ENCODE results near the gene ARMS2. TPM values are rescaled to one million over a fixed set of nuclear protein-coding genes. Genes with fewer than 3 reads are reported as not detected.

Gene ARMS2
- total RNA-seq, 1 experiment from 2014 or later: not detected

DNA sequence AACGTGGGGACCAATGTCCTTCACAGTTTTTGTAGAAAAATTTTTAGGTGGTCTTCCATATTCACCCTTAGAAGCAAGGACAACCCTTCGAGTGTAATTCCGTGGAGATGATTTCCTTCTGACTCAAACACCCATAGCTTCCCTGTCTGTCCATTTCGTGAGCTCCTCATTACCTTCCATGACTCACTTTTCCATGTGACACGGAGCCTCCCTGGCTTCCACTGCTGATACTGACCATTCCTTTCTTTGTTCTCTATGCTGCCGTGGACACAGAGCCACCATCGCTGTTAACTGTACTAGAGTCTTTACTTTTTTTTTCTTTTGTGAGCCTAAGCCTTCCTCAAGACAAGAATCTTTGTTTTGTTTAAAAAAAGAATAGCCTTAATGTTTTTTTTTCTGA is 12.5 kb upstream of the ARMS2 start (continued):
- TF ChIP-seq PRDM15 (CRISPR knock-in tag; IDR thresholded peaks at IDR 0.05): no peak
- TF ChIP-seq, protein P1, sequence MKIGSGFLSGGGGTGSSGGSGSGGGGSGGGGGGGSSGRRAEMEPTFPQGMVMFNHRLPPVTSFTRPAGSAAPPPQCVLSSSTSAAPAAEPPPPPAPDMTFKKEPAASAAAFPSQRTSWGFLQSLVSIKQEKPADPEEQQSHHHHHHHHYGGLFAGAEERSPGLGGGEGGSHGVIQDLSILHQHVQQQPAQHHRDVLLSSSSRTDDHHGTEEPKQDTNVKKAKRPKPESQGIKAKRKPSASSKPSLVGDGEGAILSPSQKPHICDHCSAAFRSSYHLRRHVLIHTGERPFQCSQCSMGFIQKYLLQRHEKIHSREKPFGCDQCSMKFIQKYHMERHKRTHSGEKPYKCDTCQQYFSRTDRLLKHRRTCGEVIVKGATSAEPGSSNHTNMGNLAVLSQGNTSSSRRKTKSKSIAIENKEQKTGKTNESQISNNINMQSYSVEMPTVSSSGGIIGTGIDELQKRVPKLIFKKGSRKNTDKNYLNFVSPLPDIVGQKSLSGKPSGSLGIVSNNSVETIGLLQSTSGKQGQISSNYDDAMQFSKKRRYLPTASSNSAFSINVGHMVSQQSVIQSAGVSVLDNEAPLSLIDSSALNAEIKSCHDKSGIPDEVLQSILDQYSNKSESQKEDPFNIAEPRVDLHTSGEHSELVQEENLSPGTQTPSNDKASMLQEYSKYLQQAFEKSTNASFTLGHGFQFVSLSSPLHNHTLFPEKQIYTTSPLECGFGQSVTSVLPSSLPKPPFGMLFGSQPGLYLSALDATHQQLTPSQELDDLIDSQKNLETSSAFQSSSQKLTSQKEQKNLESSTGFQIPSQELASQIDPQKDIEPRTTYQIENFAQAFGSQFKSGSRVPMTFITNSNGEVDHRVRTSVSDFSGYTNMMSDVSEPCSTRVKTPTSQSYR (CRISPR knock-in tag; IDR thresholded peaks at IDR 0.05): no peak
- no peak for TF ChIP-seq NR1H2 (CRISPR knock-in tag; IDR thresholded peaks at IDR 0.05)
- no peak for TF ChIP-seq ZNF671 (CRISPR knock-in tag; IDR thresholded peaks at IDR 0.05)
- no peak for TF ChIP-seq RORB (CRISPR knock-in tag; IDR thresholded peaks at IDR 0.05)
- TF ChIP-seq IRF1 (CRISPR knock-in tag; IDR thresholded peaks at IDR 0.05): no peak
- TF ChIP-seq ZNF121 (CRISPR knock-in tag; IDR thresholded peaks at IDR 0.05): no peak
- TF ChIP-seq HMGA2 (CRISPR knock-in tag; IDR thresholded peaks at IDR 0.05): no peak
- no peak for TF ChIP-seq IRF2 (CRISPR knock-in tag; IDR thresholded peaks at IDR 0.05; ENCODE audit: borderline replicate concordance, low read depth)
- TF ChIP-seq, protein P2, sequence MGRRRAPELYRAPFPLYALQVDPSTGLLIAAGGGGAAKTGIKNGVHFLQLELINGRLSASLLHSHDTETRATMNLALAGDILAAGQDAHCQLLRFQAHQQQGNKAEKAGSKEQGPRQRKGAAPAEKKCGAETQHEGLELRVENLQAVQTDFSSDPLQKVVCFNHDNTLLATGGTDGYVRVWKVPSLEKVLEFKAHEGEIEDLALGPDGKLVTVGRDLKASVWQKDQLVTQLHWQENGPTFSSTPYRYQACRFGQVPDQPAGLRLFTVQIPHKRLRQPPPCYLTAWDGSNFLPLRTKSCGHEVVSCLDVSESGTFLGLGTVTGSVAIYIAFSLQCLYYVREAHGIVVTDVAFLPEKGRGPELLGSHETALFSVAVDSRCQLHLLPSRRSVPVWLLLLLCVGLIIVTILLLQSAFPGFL (CRISPR knock-in tag; IDR thresholded peaks at IDR 0.05; ENCODE audit: borderline replicate concordance): no peak
- no peak for TF ChIP-seq ZSCAN18 (CRISPR knock-in tag; IDR thresholded peaks at IDR 0.05)
- TF ChIP-seq OVOL2 (CRISPR knock-in tag; IDR thresholded peaks at IDR 0.05; ENCODE audit: borderline replicate concordance): no peak
- TF ChIP-seq NR2C2 (CRISPR knock-in tag; IDR thresholded peaks at IDR 0.05): no peak

- no peak for ATAC-seq
- Mint-ChIP-seq H3K4me1 (peaks cover 11% of the 10 kb centered on the region; the same call in 1 of the 2 replicates), H3K27ac (no peak overlapping the region)
Measured at GRCh38 chr10:122445469-122445868, 9.0 kb upstream of the ARMS2 start.

More at GRCh38 chr10:122445469-122445868, 9.0 kb upstream of the ARMS2 start:
- ChIA-PET POLR2A (no interaction called here), CTCF (no interaction called here)
- Mint-ChIP-seq H3K9me3 (peaks cover 25% of the 10 kb centered on the region), H3K36me3 (peaks cover 7% of the 10 kb centered on the region), H3K27me3 (ENCODE audit: low read depth) (no peaks in the 10 kb centered on the region), H3K4me3 (no peak overlapping the region)
- TF ChIP-seq ATF3 (CRISPR knock-in tag; conservative IDR thresholded peaks at IDR 0.05) (no peak), PRDM15 (CRISPR knock-in tag; IDR thresholded peaks at IDR 0.05) (no peak)
- DNase-seq (ENCODE audit: low spot score): no peak
